IMR-90 (cell line): ENCODE results near the gene AKAP17A. TPM values are rescaled to one million over a fixed set of nuclear protein-coding genes. Genes with fewer than 3 reads are reported as not detected.

Experiments
- ATAC-seq: fragments of 200-7000 bp; cut with Tn5 transposase; 2 replicates; pipeline ENCODE4 v1.9.1; 2020; ENCODE audit warnings: low read depth, mild to moderate bottlenecking, moderate library complexity
- BruUV-seq: library from RNA; stranded (reverse); fragments of 400-500 nt; replicated peaks from 2 replicates; lab custom pipeline; 2021; lab: Mats Ljungman, UMichigan
- CTCF ChIA-PET: fragments of 300-600 bp; formaldehyde crosslinking; extraction: SDS; loops from one replicate; lab custom pipeline; 2021; ENCODE audit warnings: antibody characterized with exemption; lab: Yijun Ruan, JAX
- POLR2A ChIA-PET: fragments of 300-600 bp; sonication (Branson Sonifier 250); formaldehyde crosslinking; loops from one replicate; lab custom pipeline; 2022; ENCODE audit warnings: antibody characterized with exemption; ENCODE audit not compliant: unreplicated experiment; lab: Charles Lee
- DNase-seq: peaks from one replicate; pipeline ENCODE4 v3.0.0; 2013
- H2AFZ ChIP-seq: replicated peaks from 2 replicates; pipeline ENCODE3; 2013; ENCODE audit warnings: low read length, mild to moderate bottlenecking; ENCODE audit not compliant: poor library complexity
- H2AK5ac ChIP-seq: 2 replicates; pipeline ENCODE4 v1.6.1; 2013; ENCODE audit warnings: low read depth, low read length, inconsistent platforms
- H2AK9ac ChIP-seq: replicated peaks from 2 replicates; pipeline ENCODE3; 2013; ENCODE audit warnings: mild to moderate bottlenecking, low read depth, low read length, moderate library complexity; ENCODE audit not compliant: poor library complexity
- H2BK120ac ChIP-seq: 2 replicates; pipeline ENCODE4 v1.6.1; 2013; ENCODE audit warnings: low read depth, low read length, inconsistent platforms
- H2BK15ac ChIP-seq: 3 replicates; pipeline ENCODE4 v1.6.1; 2013; ENCODE audit warnings: low read depth, low read length, inconsistent platforms
- H2BK20ac ChIP-seq: 2 replicates; pipeline ENCODE4 v1.6.1; 2013; ENCODE audit warnings: low read depth, mild to moderate bottlenecking, inconsistent platforms, low read length, moderate library complexity
- H2BK5ac ChIP-seq: 2 replicates; pipeline ENCODE4 v1.6.1; 2013; ENCODE audit warnings: mild to moderate bottlenecking, low read depth, low read length, inconsistent platforms; ENCODE audit not compliant: poor library complexity, severe bottlenecking
- H3K14ac ChIP-seq: replicated peaks from 2 replicates; pipeline ENCODE4 v1.6.1; 2013; ENCODE audit warnings: low read depth, low read length, inconsistent platforms
- H3K18ac ChIP-seq: 2 replicates; pipeline ENCODE4 v1.6.1; 2013; ENCODE audit warnings: low read depth, low read length, control low read depth
- H3K23ac ChIP-seq: 2 replicates; pipeline ENCODE4 v1.6.1; 2013; ENCODE audit warnings: low read depth, low read length, inconsistent platforms
- H3K27ac ChIP-seq: 2 replicates; pipeline ENCODE4 v1.5.1; 2013; ENCODE audit warnings: mild to moderate bottlenecking, control low read depth, low read length; ENCODE audit not compliant: insufficient read depth
- H3K27me3 ChIP-seq: 2 replicates; pipeline ENCODE4 v1.6.1; 2013; ENCODE audit warnings: low read length; ENCODE audit not compliant: control insufficient read depth, insufficient read depth
- H3K36me3 ChIP-seq: 2 replicates; pipeline ENCODE4 v1.6.1; 2013; ENCODE audit warnings: low read length, mixed read lengths; ENCODE audit not compliant: control insufficient read depth, insufficient read depth
- H3K4ac ChIP-seq: 2 replicates; pipeline ENCODE4 v1.6.1; 2013; ENCODE audit warnings: low read depth, low read length, inconsistent platforms
- H3K4me1 ChIP-seq: 2 replicates; pipeline ENCODE4 v1.6.1; 2013; ENCODE audit warnings: low read length, mixed read lengths; ENCODE audit not compliant: control insufficient read depth, insufficient read depth
- H3K4me2 ChIP-seq: 2 replicates; pipeline ENCODE4 v1.6.1; 2013; ENCODE audit warnings: low read depth, mild to moderate bottlenecking, control low read depth, low read length, moderate library complexity
- H3K4me3 ChIP-seq: 2 replicates; pipeline ENCODE4 v1.5.1; 2013; ENCODE audit warnings: low read depth, mild to moderate bottlenecking, control low read depth, low read length, moderate library complexity; ENCODE audit not compliant: insufficient read depth
- H3K56ac ChIP-seq: 2 replicates; pipeline ENCODE4 v1.6.1; 2013; ENCODE audit warnings: low read length, inconsistent platforms; ENCODE audit not compliant: insufficient read depth; ENCODE audit errors: extremely low read depth
- H3K79me1 ChIP-seq, 2 experiments: 2 replicates each; pipeline ENCODE4 v1.6.1; 2013; ENCODE audit warnings: low read length in 2 of 2, inconsistent platforms in 1 of 2, low read depth in 1 of 2
- H3K9ac ChIP-seq: 2 replicates; pipeline ENCODE4 v1.6.1; 2013; ENCODE audit warnings: low read depth, low read length, control low read depth
- H3K9me1 ChIP-seq: 2 replicates; pipeline ENCODE4 v1.6.1; 2013; ENCODE audit warnings: low read length, inconsistent platforms; ENCODE audit not compliant: insufficient read depth
- H3K9me3 ChIP-seq: 2 replicates; pipeline ENCODE4 v1.6.1; 2013; ENCODE audit warnings: low read length; ENCODE audit not compliant: control insufficient read depth, insufficient read depth
- H4K20me1 ChIP-seq: 2 replicates; pipeline ENCODE4 v1.6.1; 2013; ENCODE audit warnings: low read length, inconsistent platforms; ENCODE audit not compliant: insufficient read depth
- H4K5ac ChIP-seq: 2 replicates; pipeline ENCODE4 v1.6.1; 2013; ENCODE audit warnings: mild to moderate bottlenecking, low read depth, low read length, control low read depth
- H4K8ac ChIP-seq, 2 experiments: 2 replicates each; pipeline ENCODE4 v1.6.1; 2013; ENCODE audit warnings: low read depth in 2 of 2, low read length in 2 of 2, control low read depth in 1 of 2, inconsistent platforms in 1 of 2
- H4K91ac ChIP-seq: 2 replicates; pipeline ENCODE4 v1.6.1; 2013; ENCODE audit warnings: low read depth, low read length, inconsistent platforms; ENCODE audit not compliant: insufficient read depth
- BHLHE40 ChIP-seq: fragments of 150-350 bp; IDR thresholded peaks from 2 replicates; pipeline ENCODE4 v1.6.1; 2016; ENCODE audit warnings: mild to moderate bottlenecking, low read depth, low read length
- CEBPB ChIP-seq: IDR thresholded peaks from 2 replicates; pipeline ENCODE4 v1.6.1; 2012; ENCODE audit warnings: low read depth, low read length, improper control_type of control experiment
- CHD1 ChIP-seq: IDR thresholded peaks from 2 replicates; pipeline ENCODE4 v1.6.1; 2012; ENCODE audit warnings: low read depth, low read length, improper control_type of control experiment
- CTCF ChIP-seq: conservative IDR thresholded peaks from 2 replicates; pipeline ENCODE4 v1.5.1; 2012; ENCODE audit warnings: mild to moderate bottlenecking, low read depth, low read length, improper control_type of control experiment
- ELK1 ChIP-seq: fragments of 150-350 bp; IDR thresholded peaks from 2 replicates; pipeline ENCODE4 v1.6.1; 2016; ENCODE audit warnings: low read depth, mild to moderate bottlenecking, low read length, moderate library complexity, borderline replicate concordance
- FOS ChIP-seq: fragments of 150-350 bp; IDR thresholded peaks from 2 replicates; pipeline ENCODE4 v1.6.1; 2016; ENCODE audit warnings: low read depth, low read length
- MAFK ChIP-seq: IDR thresholded peaks from 2 replicates; pipeline ENCODE4 v1.6.1; 2012; ENCODE audit warnings: low read depth, low read length, improper control_type of control experiment
- MAZ ChIP-seq: IDR thresholded peaks from 2 replicates; pipeline ENCODE4 v1.6.1; 2012; ENCODE audit warnings: low read depth, mild to moderate bottlenecking, low read length, improper control_type of control experiment, moderate library complexity, borderline replicate concordance
- MXI1 ChIP-seq: IDR thresholded peaks from 2 replicates; pipeline ENCODE4 v1.6.1; 2012; ENCODE audit warnings: low read depth, mild to moderate bottlenecking, low read length, moderate library complexity, borderline replicate concordance
- NFE2L2 ChIP-seq: fragments of 150-350 bp; IDR thresholded peaks from 2 replicates; pipeline ENCODE4 v1.6.1; 2016; ENCODE audit warnings: low read depth, mild to moderate bottlenecking, low read length
- POLR2A ChIP-seq: IDR thresholded peaks from 2 replicates; pipeline ENCODE4 v1.6.1; 2012; ENCODE audit warnings: mild to moderate bottlenecking, low read depth, low read length
- RAD21 ChIP-seq: IDR thresholded peaks from 2 replicates; pipeline ENCODE4 v1.6.1; 2012; ENCODE audit warnings: low read length, improper control_type of control experiment
- RCOR1 ChIP-seq: IDR thresholded peaks from 2 replicates; pipeline ENCODE4 v1.6.1; 2012; ENCODE audit warnings: mild to moderate bottlenecking, low read length, improper control_type of control experiment; ENCODE audit not compliant: insufficient replicate concordance
- RFX5 ChIP-seq: IDR thresholded peaks from 2 replicates; pipeline ENCODE4 v1.8.0; 2012; ENCODE audit warnings: low read depth, mild to moderate bottlenecking, low read length, moderate library complexity
- SMC3 ChIP-seq: fragments of 150-350 bp; IDR thresholded peaks from 2 replicates; pipeline ENCODE4 v1.6.1; 2016; ENCODE audit warnings: low read depth, mild to moderate bottlenecking, antibody characterized with exemption, low read length, moderate library complexity
- USF2 ChIP-seq: fragments of 150-350 bp; IDR thresholded peaks from 2 replicates; pipeline ENCODE4 v1.6.1; 2017; ENCODE audit warnings: mild to moderate bottlenecking, antibody characterized with exemption, low read length, low read depth
- WGBS, 2 experiments: methylation state at CpG; one replicate each; pipeline versions ENCODE4 v1.1.5 to v1.1.7; 2013; ENCODE audit warnings: missing lambda C conversion rate in 2 of 2; ENCODE audit not compliant: insufficient read length in 1 of 2; ENCODE audit errors: extremely low coverage in 2 of 2; 5-methylcytosine and 5-hydroxymethylcytosine counted together
- dilution Hi-C: fragments of 300-500 bp; cut with HindIII; formaldehyde crosslinking; loops from one replicate; pipeline ENCODE4 v1.14.3; 2018; ENCODE audit warnings: low sequenced_read_pairs; ENCODE audit not compliant: unreplicated experiment
- in situ Hi-C: fragments of 300-500 bp; cut with MboI; formaldehyde crosslinking; loops from 3 replicates; pipeline ENCODE4 v1.14.3; 2019; ENCODE audit warnings: low sequenced_read_pairs, inconsistent platforms, mixed read lengths
- intact Hi-C: fragments of 100-400 bp; cut with micrococcal nuclease; formaldehyde crosslinking; loops from 2 replicates; pipeline ENCODE4 v1.10.0; 2022
- polyA plus RNA-seq, 3 experiments: library from polyadenylated mRNA; depleted of rRNA; stranded (reverse); fragments of >200 nt; gene quantifications; 2 replicates each; pipeline ENCODE4 v1.2.3, GENCODE V29; 2012; ENCODE audit warnings: low replicate concordance in 1 of 3
- total RNA-seq: library from RNA; depleted of rRNA; stranded (reverse); fragments of >200 nt; gene quantifications from 2 replicates; pipeline ENCODE4 v1.2.3, GENCODE V29; 2012

The AKAP17A gene
- total and polyA plus RNA-seq, 2 of the 4 experiments (the other 2 are of a cell fraction): 9.0 to 23.7 TPM

GRCh38 chrX:1602299-1602698 is 10.9 kb downstream of the AKAP17A start:
- no peak overlapping the region for H3K9ac ChIP-seq
- no peak overlapping the region for H3K23ac ChIP-seq
- CTCF ChIA-PET: no interaction called here
- no peak overlapping the region for H2AK9ac ChIP-seq
- no peak overlapping the region for H4K8ac ChIP-seq
- H4K5ac ChIP-seq: no peak overlapping the region
- H3K4me3 ChIP-seq: no peak overlapping the region
- H3K4me1 ChIP-seq: no peaks in the 10 kb centered on the region
- no peaks in the 10 kb centered on the region for H3K27me3 ChIP-seq
- TF ChIP-seq CEBPB (no peak), MAZ (no peak), CHD1 (no peak), RCOR1 (no peak), RAD21 (no peak), ELK1 (no peak), BHLHE40 (no peak), SMC3 (no peak), MAFK (no peak), NFE2L2 (no peak), FOS (no peak), USF2 (no peak), POLR2A (no peak), RFX5 (no peak), CTCF (no peak), MXI1 (no peak)
- H2AK5ac ChIP-seq: no peak overlapping the region
- peaks cover 13% of the 10 kb centered on the region for H4K20me1 ChIP-seq
- H2BK5ac ChIP-seq: no peak overlapping the region
- POLR2A ChIA-PET: no interaction called here
- H3K56ac ChIP-seq: no peak overlapping the region
- no peak overlapping the region for H2BK20ac ChIP-seq
- intact Hi-C loops: no loop called here
- H2AFZ ChIP-seq: no peak overlapping the region
- no peak for ATAC-seq
- no peak overlapping the region for H4K91ac ChIP-seq
- H3K36me3 ChIP-seq: peaks cover 57% of the 10 kb centered on the region
- no TSS peak for BruUV-seq
- peaks cover 5% of the 10 kb centered on the region; the same call in 1 of the 2 replicates for H3K9me3 ChIP-seq
- no peak for DNase-seq
- WGBS, 2 experiments: 80% methylated on average over 1 of the region's 12 CpGs; no CpG with 5 or more reads in 1 of the 2 experiments
- no peak overlapping the region for H2BK120ac ChIP-seq
- no peak overlapping the region for H3K27ac ChIP-seq
- H3K79me1 ChIP-seq: peaks cover 0 to 8% of the 10 kb centered on the region in 2 experiments; a peak in 2 of 4 replicates
- H3K18ac ChIP-seq: no peak overlapping the region
- no peak overlapping the region for H2BK15ac ChIP-seq
- H3K14ac ChIP-seq: no peak overlapping the region
- in situ Hi-C loops: no loop called here
- peaks cover 4% of the 10 kb centered on the region; the same call in 1 of the 2 replicates for H3K9me1 ChIP-seq
- no peak overlapping the region for H3K4me2 ChIP-seq
- H3K4ac ChIP-seq: no peak overlapping the region
- dilution Hi-C loops: no loop called here
